Left ventricle myocardium inferior (tissue), 1 donor: ENCODE results near the gene FOXK2. TPM values are rescaled to one million over a fixed set of nuclear protein-coding genes. Genes with fewer than 3 reads are reported as not detected.
A peak's percentile ranks its signal among the peaks of the same experiment; 100 is the strongest.

Experiments
- DNase-seq: peaks from one replicate; pipeline ENCODE4 v3.0.0-alpha.2; 2020
- H3K27ac ChIP-seq: fragments of 200-600 bp; replicated peaks from 2 replicates; pipeline ENCODE4 v1.8.0; 2021
- H3K27me3 ChIP-seq: fragments of 200-600 bp; 2 replicates; pipeline ENCODE4 v1.8.0; 2021; ENCODE audit warnings: low read depth
- H3K36me3 ChIP-seq: fragments of 200-600 bp; 2 replicates; pipeline ENCODE4 v1.8.0; 2021
- H3K4me1 ChIP-seq: fragments of 200-600 bp; 2 replicates; pipeline ENCODE4 v1.8.0; 2021
- H3K4me3 ChIP-seq: fragments of 200-600 bp; 2 replicates; pipeline ENCODE4 v1.8.0; 2021; ENCODE audit warnings: mild to moderate bottlenecking, moderate library complexity
- H3K9me3 ChIP-seq: fragments of 200-600 bp; replicated peaks from 2 replicates; pipeline ENCODE4 v1.8.0; 2021
- intact Hi-C: fragments of 100-400 bp; cut with micrococcal nuclease; formaldehyde crosslinking; loops from one replicate; pipeline ENCODE4 v1.11.0; 2022
- total RNA-seq: library from RNA; stranded (reverse); fragmentation: NEBNext Ultra II Directional; extraction: Animal tissue kit (Norgen Biotek cat#: 25700); gene quantifications from one replicate; pipeline ENCODE4 v1.2.1, GENCODE V29; 2021
- TF ChIP-seq, protein P1 (sequence below): fragments of 200-600 bp; IDR thresholded peaks from 2 replicates; pipeline ENCODE4 v1.8.0; 2021; ENCODE audit warnings: antibody characterized with exemption, mild to moderate bottlenecking, borderline replicate concordance
- donor health status: DM: no; HTN: yes; CAD: no; lungs with severe emphysema.

The FOXK2 gene
- total RNA-seq, 1 donor from 2014 or later = 41.6 TPM

- DNase-seq = no peak
- H3K4me1 ChIP-seq = peaks cover 40% of the 10 kb centered on the region
- H3K4me3 ChIP-seq = no peak overlapping the region
- peaks cover 23% of the 10 kb centered on the region for H3K36me3 ChIP-seq
- H3K9me3 ChIP-seq = no peaks in the 10 kb centered on the region
- intact Hi-C loops = loop anchor here (10.0 kb wide), 1 partner anchor 63 kb away; no protein-coding TSS in a partner anchor
- no peak overlapping the region for H3K27ac ChIP-seq
- TF ChIP-seq, protein P1, sequence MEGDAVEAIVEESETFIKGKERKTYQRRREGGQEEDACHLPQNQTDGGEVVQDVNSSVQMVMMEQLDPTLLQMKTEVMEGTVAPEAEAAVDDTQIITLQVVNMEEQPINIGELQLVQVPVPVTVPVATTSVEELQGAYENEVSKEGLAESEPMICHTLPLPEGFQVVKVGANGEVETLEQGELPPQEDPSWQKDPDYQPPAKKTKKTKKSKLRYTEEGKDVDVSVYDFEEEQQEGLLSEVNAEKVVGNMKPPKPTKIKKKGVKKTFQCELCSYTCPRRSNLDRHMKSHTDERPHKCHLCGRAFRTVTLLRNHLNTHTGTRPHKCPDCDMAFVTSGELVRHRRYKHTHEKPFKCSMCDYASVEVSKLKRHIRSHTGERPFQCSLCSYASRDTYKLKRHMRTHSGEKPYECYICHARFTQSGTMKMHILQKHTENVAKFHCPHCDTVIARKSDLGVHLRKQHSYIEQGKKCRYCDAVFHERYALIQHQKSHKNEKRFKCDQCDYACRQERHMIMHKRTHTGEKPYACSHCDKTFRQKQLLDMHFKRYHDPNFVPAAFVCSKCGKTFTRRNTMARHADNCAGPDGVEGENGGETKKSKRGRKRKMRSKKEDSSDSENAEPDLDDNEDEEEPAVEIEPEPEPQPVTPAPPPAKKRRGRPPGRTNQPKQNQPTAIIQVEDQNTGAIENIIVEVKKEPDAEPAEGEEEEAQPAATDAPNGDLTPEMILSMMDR = no peak
- no peaks in the 10 kb centered on the region for H3K27me3 ChIP-seq
These were observed 28.0 kb upstream of the FOXK2 start for GRCh38 chr17:82491533-82491932.

DNA sequence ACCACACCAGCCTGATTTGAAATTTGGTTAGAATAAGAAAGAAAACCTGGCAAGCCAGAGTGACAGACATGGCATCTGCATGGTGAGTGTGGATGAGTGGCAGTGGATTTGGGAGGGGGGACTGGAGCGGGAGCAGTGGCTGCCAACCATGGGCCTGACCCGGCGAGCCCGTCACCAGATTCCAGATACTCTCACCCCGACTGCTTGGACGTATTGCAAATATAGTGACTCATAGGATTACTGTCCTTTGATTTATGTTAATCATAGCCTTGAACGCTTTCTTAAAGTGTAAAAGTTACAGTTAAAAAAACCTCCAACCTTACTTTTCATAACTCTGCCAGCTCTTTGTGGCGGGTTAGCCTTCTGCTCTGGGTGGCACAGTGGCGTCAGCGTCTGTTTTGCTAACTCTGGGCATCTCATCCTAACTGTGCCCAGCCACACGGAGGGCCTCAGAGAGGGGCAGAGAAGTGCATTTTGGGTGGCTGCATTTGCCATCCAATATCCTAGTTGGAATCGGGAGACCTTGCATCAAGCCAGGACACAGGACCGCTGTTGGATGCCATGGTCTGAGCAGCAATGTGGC is 26.8 kb upstream of the FOXK2 start:
- peaks cover 42% of the 10 kb centered on the region for H3K4me1 ChIP-seq
- TF ChIP-seq, protein P1 = no peak
- no peaks in the 10 kb centered on the region for H3K9me3 ChIP-seq
- peaks cover 11% of the 10 kb centered on the region for H3K36me3 ChIP-seq
- H3K27me3 ChIP-seq = no peaks in the 10 kb centered on the region
- DNase-seq = no peak
- intact Hi-C loops = loop anchor here (10.0 kb wide), 1 partner anchor 62 kb away; no protein-coding TSS in a partner anchor
- H3K4me3 ChIP-seq = no peak overlapping the region
- H3K27ac ChIP-seq = no peak overlapping the region

DNA sequence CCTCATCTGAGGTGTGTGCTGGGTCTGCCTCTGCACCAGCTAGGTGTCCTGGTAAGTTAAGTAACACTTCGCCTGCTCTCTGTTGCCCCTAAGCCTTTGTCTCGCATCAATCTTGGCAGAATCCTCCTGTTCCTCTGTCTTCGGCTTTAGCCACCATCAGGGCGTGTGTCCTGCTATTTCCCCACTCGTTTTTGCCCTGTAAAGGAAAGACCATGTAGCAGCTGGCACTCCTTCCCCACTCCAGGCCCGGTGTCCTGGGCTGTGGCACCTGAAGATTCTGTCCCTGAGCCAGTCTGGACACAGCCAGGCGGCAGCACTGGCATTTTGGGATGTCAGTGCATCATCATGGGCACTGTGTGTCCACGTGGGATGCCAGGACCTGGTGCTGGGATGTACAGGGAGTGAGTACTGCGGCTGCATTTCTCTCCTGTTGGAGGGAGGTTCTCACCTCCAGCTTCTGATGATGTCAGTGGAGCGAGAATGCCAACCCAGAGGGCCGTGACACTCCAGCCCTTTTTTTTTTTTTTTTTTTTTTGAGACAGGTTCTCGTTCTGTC is 26.2 kb upstream of the FOXK2 start:
- H3K27ac ChIP-seq = no peak overlapping the region
- TF ChIP-seq, protein P1 = no peak
- H3K36me3 ChIP-seq = peaks cover 5% of the 10 kb centered on the region
- intact Hi-C loops = loop anchor here (10.0 kb wide), 1 partner anchor 61 kb away; no protein-coding TSS in a partner anchor
- DNase-seq = no peak
- no peaks in the 10 kb centered on the region for H3K9me3 ChIP-seq
- peaks cover 42% of the 10 kb centered on the region for H3K4me1 ChIP-seq
- no peak overlapping the region for H3K4me3 ChIP-seq
- no peaks in the 10 kb centered on the region for H3K27me3 ChIP-seq

DNA sequence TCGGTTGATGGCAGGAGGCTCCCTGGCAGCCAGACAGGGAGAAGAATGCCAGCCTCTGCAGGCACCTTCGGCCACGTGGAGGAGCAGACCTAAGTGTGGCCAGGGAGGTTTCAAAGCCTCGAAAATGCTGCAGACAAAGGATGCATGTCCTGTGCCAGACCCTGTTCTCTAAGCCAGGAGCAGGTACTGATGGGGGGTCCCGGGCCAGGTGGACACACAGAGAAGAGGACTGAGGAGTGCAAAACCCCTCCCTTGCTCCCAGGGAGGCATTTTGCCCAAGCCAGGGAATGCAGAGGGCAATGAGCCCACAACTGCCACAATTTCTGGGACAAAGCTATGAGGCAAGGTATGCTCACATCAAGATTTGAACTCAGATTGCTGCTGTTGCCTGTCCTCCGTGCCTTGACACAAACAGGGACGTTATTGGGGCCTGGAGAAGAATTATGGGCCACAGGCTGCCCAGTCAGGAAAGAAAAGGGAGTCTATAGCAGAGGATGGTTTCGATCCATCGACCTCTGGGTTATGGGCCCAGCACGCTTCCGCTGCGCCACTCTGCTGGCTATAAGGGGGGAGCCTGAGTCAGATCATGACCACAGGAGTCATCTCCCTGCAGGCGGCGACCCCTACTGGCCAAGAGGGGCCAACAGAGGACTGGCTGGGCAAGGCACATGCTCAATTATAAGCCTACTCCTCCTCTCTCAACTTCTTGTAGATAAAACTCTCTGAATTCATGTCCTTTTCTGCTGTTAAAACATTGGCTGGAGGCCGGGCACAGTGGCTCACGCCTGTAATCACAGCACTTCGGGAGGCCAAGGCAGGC is 25.1 kb upstream of the FOXK2 start:
- H3K4me1 ChIP-seq = peaks cover 32% of the 10 kb centered on the region
- no peaks in the 10 kb centered on the region for H3K36me3 ChIP-seq
- H3K27me3 ChIP-seq = no peaks in the 10 kb centered on the region
- intact Hi-C loops = loop anchor here (10.0 kb wide), 1 partner anchor 60 kb away; no protein-coding TSS in a partner anchor
- H3K9me3 ChIP-seq = no peaks in the 10 kb centered on the region
- peak overlapping the region; percentile 17 for H3K4me3 ChIP-seq
- H3K27ac ChIP-seq = peak overlapping the region; percentile 67
- peak; percentile 81 for DNase-seq
- TF ChIP-seq, protein P1 = peak; percentile 90

GRCh38 chr17:82495844-82496528 is 23.5 kb upstream of the FOXK2 start:
- Histone ChIP-seq H3K4me3 (peak overlapping the region; percentile 68), H3K27ac (peak overlapping the region; percentile 86), H3K4me1 (peaks cover 28% of the 10 kb centered on the region), H3K9me3 (no peaks in the 10 kb centered on the region), H3K27me3 (no peaks in the 10 kb centered on the region), H3K36me3 (no peaks in the 10 kb centered on the region)
- TF ChIP-seq, protein P1 = no peak
- DNase-seq = no peak
- intact Hi-C loops = loop anchor here (10.0 kb wide), 1 partner anchor 59 kb away; no protein-coding TSS in a partner anchor
